ENCODE results near the gene MON1A.

- TF ChIP-seq ZFP3 (CRISPR knock-in tag; IDR thresholded peaks at IDR 0.05) (no peak), PPARA (CRISPR knock-in tag; IDR thresholded peaks at IDR 0.05; ENCODE audit: borderline replicate concordance) (no peak), OSR1 (CRISPR knock-in tag; IDR thresholded peaks at IDR 0.05) (no peak), CSRNP3 (CRISPR knock-in tag; IDR thresholded peaks at IDR 0.05) (no peak), ARNTL (CRISPR knock-in tag; IDR thresholded peaks at IDR 0.05; ENCODE audit: borderline replicate concordance, low read depth) (no peak)
These were observed 29.8 kb downstream of the MON1A start for GRCh38 chr3:49899815-49900214.

All from SK-N-SH treated with all-trans-retinoic acid at 6 μM for 48 hours (cell line).